GM15510 (cell line): ENCODE results near the gene CDSN.

ENCODE experiments used
- POLR2A ChIP-seq: IDR thresholded peaks from 3 replicates; pipeline ENCODE4 v1.6.1; 2011; ENCODE audit warnings: borderline replicate concordance; ENCODE audit not compliant: insufficient read length; ENCODE audit errors: extremely low read depth

The CDSN gene

GRCh38 chr6:31157513-31158139 lies 37.4 kb upstream of the CDSN start, which contains the start of gene CCHCR1:
Gene CCHCR1, minus strand, starts transcription at chr6:31157802. Its CDS starts 202 bp downstream, at chr6:31157600.
- TF ChIP-seq POLR2A, result no peak

GRCh38 chr6:31156641-31157040 lies 36.4 kb upstream of the CDSN start:
- TF ChIP-seq POLR2A, result no peak

GRCh38 chr6:31154436-31154835 lies 34.2 kb upstream of the CDSN start:
- no peak for TF ChIP-seq POLR2A

- TF ChIP-seq POLR2A, result no peak
Measured at GRCh38 chr6:31152781-31153180, 32.5 kb upstream of the CDSN start.

GRCh38 chr6:31149827-31150447 lies 29.7 kb upstream of the CDSN start:
- TF ChIP-seq POLR2A, result no peak

GRCh38 chr6:31145386-31145785 lies 25.1 kb upstream of the CDSN start:
- no peak for TF ChIP-seq POLR2A

GRCh38 chr6:31144970-31145340 lies 24.7 kb upstream of the CDSN start:
- TF ChIP-seq POLR2A, result no peak

- no peak for TF ChIP-seq POLR2A
Measured at GRCh38 chr6:31144296-31144969, 24.2 kb upstream of the CDSN start.

- TF ChIP-seq POLR2A, result no peak
Measured at GRCh38 chr6:31143148-31143547, 22.9 kb upstream of the CDSN start.

GRCh38 chr6:31142361-31142761 lies 22.1 kb upstream of the CDSN start:
- no peak for TF ChIP-seq POLR2A

- TF ChIP-seq POLR2A, result no peak
Measured at GRCh38 chr6:31140643-31141042, 20.4 kb upstream of the CDSN start.

GRCh38 chr6:31139599-31139998 lies 19.4 kb upstream of the CDSN start:
- no peak for TF ChIP-seq POLR2A

- TF ChIP-seq POLR2A, result no peak
Measured at GRCh38 chr6:31138982-31139381, 18.7 kb upstream of the CDSN start, which contains the start of gene PSORS1C2. Gene PSORS1C2, minus strand, starts transcription at chr6:31139066. Its CDS starts 40 bp downstream, at chr6:31139026.

GRCh38 chr6:31135710-31136109 lies 15.5 kb upstream of the CDSN start:
- no peak for TF ChIP-seq POLR2A

- TF ChIP-seq POLR2A, result no peak
Measured at GRCh38 chr6:31132806-31133205, 12.6 kb upstream of the CDSN start.

GRCh38 chr6:31131595-31131994 lies 11.3 kb upstream of the CDSN start:
- no peak for TF ChIP-seq POLR2A
